GM18499 (cell line): Measurements from ENCODE around the gene KCNQ2.

ENCODE experiments used
- ATAC-seq: cut with Tn5 transposase; IDR thresholded peaks from one replicate; pipeline ENCODE4 v1.9.1; 2021; ENCODE audit warnings: moderate number of reproducible peaks; ENCODE audit not compliant: insufficient read depth, unreplicated experiment

KCNQ2 gene

GRCh38 chr20:63422653-63423052 is 49.8 kb downstream of the KCNQ2 start:
- no peak for ATAC-seq

- no peak for ATAC-seq
Observed at GRCh38 chr20:63421913-63422312, 50.5 kb downstream of the KCNQ2 start.

GRCh38 chr20:63421094-63421692 is 51.3 kb downstream of the KCNQ2 start:
- ATAC-seq, result no peak

- no peak for ATAC-seq
Observed at GRCh38 chr20:63420359-63421093, 51.9 kb downstream of the KCNQ2 start.

GRCh38 chr20:63419299-63419698 is 53.2 kb downstream of the KCNQ2 start:
- ATAC-seq, result no peak

- ATAC-seq, result no peak
Observed at GRCh38 chr20:63418617-63419016, 53.8 kb downstream of the KCNQ2 start.

- ATAC-seq, result no peak
Observed at GRCh38 chr20:63417738-63418120, 54.7 kb downstream of the KCNQ2 start.

- no peak for ATAC-seq
Observed at GRCh38 chr20:63417097-63417737, 55.2 kb downstream of the KCNQ2 start.

- no peak for ATAC-seq
Observed at GRCh38 chr20:63416631-63417030, 55.8 kb downstream of the KCNQ2 start.

GRCh38 chr20:63415647-63416391 is 56.6 kb downstream of the KCNQ2 start:
- ATAC-seq, result no peak

- ATAC-seq, result no peak
Observed at GRCh38 chr20:63414720-63415430, 57.6 kb downstream of the KCNQ2 start.

GRCh38 chr20:63413963-63414684 is 58.3 kb downstream of the KCNQ2 start:
- no peak for ATAC-seq

- no peak for ATAC-seq
Observed at GRCh38 chr20:63413323-63413722, 59.1 kb downstream of the KCNQ2 start.

- ATAC-seq, result no peak
Observed at GRCh38 chr20:63412889-63413288, 59.6 kb downstream of the KCNQ2 start.

GRCh38 chr20:63411898-63412631 is 60.4 kb downstream of the KCNQ2 start:
- ATAC-seq, result no peak

- ATAC-seq, result no peak
Observed at GRCh38 chr20:63411151-63411897, 61.1 kb downstream of the KCNQ2 start.

GRCh38 chr20:63409834-63410435 is 62.5 kb downstream of the KCNQ2 start:
- no peak for ATAC-seq
